WTC11 (cell line): ENCODE data around the gene ARIH1. TPM values are rescaled to one million over a fixed set of nuclear protein-coding genes. Genes with fewer than 3 reads are reported as not detected.

Experiments used
- ATAC-seq: fragments of 200-7000 bp; cut with Tn5 transposase; 2 replicates; pipeline ENCODE4 v1.10.0; 2021; ENCODE audit warnings: mild to moderate bottlenecking, moderate library complexity
- CTCF ChIA-PET: fragments of 300-600 bp; sonication (Branson Sonifier 250); formaldehyde crosslinking; loops from one replicate; lab custom pipeline; 2021; ENCODE audit warnings: antibody characterized with exemption; lab: Charles Lee
- POLR2A ChIA-PET: fragments of 350-600 bp; sonication (Branson Sonifier 250); formaldehyde crosslinking; loops from one replicate; lab custom pipeline; 2021; ENCODE audit warnings: antibody characterized with exemption; lab: Charles Lee
- DNase-seq: peaks from one replicate; pipeline ENCODE4 v3.0.0; 2021; ENCODE audit warnings: low spot score
- H3K27ac Mint-ChIP-seq: 2 replicates; pipeline ENCODE4 v1.8.0; 2021; ENCODE audit warnings: mixed read lengths
- H3K27me3 Mint-ChIP-seq: 2 replicates; pipeline ENCODE4 v1.8.0; 2021; ENCODE audit warnings: low read depth, mild to moderate bottlenecking, moderate library complexity, mixed read lengths
- H3K36me3 Mint-ChIP-seq: 2 replicates; pipeline ENCODE4 v1.8.0; 2021; ENCODE audit warnings: mixed read lengths
- H3K4me1 Mint-ChIP-seq: 2 replicates; pipeline ENCODE4 v1.8.0; 2022; ENCODE audit warnings: mixed read lengths
- H3K4me3 Mint-ChIP-seq: 2 replicates; pipeline ENCODE4 v1.8.0; 2021; ENCODE audit warnings: mild to moderate bottlenecking, moderate library complexity, mixed read lengths
- H3K9me3 Mint-ChIP-seq: 2 replicates; pipeline ENCODE4 v1.8.0; 2021; ENCODE audit warnings: mixed read lengths
- AFF4 ChIP-seq: sonication (generic); formaldehyde crosslinking; IDR thresholded peaks from 2 replicates; pipeline ENCODE4 v1.8.1; 2023; ENCODE audit warnings: mild to moderate bottlenecking, missing genetic modification reagents, borderline replicate concordance
- AR ChIP-seq: fragments of 250-450 bp; sonication (Bioruptor Pico); IDR thresholded peaks from 2 replicates; pipeline ENCODE4 v1.9.0; 2021; ENCODE audit warnings: mild to moderate bottlenecking
- ATF6 ChIP-seq: sonication (generic); formaldehyde crosslinking; IDR thresholded peaks from 2 replicates; pipeline ENCODE4 v1.8.1; 2023; ENCODE audit warnings: mild to moderate bottlenecking, missing genetic modification reagents
- FOXP1 ChIP-seq: sonication (generic); formaldehyde crosslinking; IDR thresholded peaks from 2 replicates; pipeline ENCODE4 v1.8.0; 2022; ENCODE audit warnings: missing genetic modification reagents, mild to moderate bottlenecking, moderate library complexity, borderline replicate concordance
- GRHL2 ChIP-seq: fragments of 250-450 bp; sonication (Bioruptor Pico); IDR thresholded peaks from 2 replicates; pipeline ENCODE4 v1.8.0; 2022; ENCODE audit warnings: mild to moderate bottlenecking, moderate library complexity; ENCODE audit not compliant: insufficient replicate concordance, severe bottlenecking
- GTF2I ChIP-seq: fragments of 250-450 bp; sonication (Bioruptor Pico); conservative IDR thresholded peaks from 2 replicates; pipeline ENCODE4 v1.4.0; 2021; ENCODE audit warnings: mild to moderate bottlenecking
- IRF2 ChIP-seq: sonication (generic); formaldehyde crosslinking; IDR thresholded peaks from 2 replicates; pipeline ENCODE4 v1.8.0; 2022; ENCODE audit warnings: low read depth, missing genetic modification reagents, borderline replicate concordance
- MXD4 ChIP-seq: fragments of 250-450 bp; sonication (Bioruptor Pico); IDR thresholded peaks from 2 replicates; pipeline ENCODE4 v1.8.0; 2021; ENCODE audit warnings: mild to moderate bottlenecking, moderate library complexity, borderline replicate concordance
- MYBL2 ChIP-seq: sonication (generic); formaldehyde crosslinking; IDR thresholded peaks from 2 replicates; pipeline ENCODE4 v1.8.1; 2023; ENCODE audit warnings: mild to moderate bottlenecking, moderate library complexity, missing genetic modification reagents
- NFYB ChIP-seq: sonication (generic); formaldehyde crosslinking; conservative IDR thresholded peaks from 2 replicates; pipeline ENCODE4 v1.8.0; 2022; ENCODE audit warnings: low read depth, missing genetic modification reagents
- NR2C2 ChIP-seq: sonication (generic); formaldehyde crosslinking; IDR thresholded peaks from 2 replicates; pipeline ENCODE4 v1.8.0; 2022; ENCODE audit warnings: mild to moderate bottlenecking, missing genetic modification reagents
- SOX15 ChIP-seq: fragments of 250-450 bp; sonication (Bioruptor Pico); IDR thresholded peaks from 2 replicates; pipeline ENCODE4 v1.9.0; 2021; ENCODE audit warnings: mild to moderate bottlenecking
- TEAD1 ChIP-seq: sonication (generic); formaldehyde crosslinking; IDR thresholded peaks from 2 replicates; pipeline ENCODE4 v1.8.0; 2022; ENCODE audit warnings: mild to moderate bottlenecking, missing genetic modification reagents
- USF2 ChIP-seq: sonication (generic); formaldehyde crosslinking; IDR thresholded peaks from 2 replicates; pipeline ENCODE4 v1.8.1; 2023; ENCODE audit warnings: mild to moderate bottlenecking, missing genetic modification reagents, moderate library complexity
- ZBTB21 ChIP-seq: sonication (generic); formaldehyde crosslinking; IDR thresholded peaks from 2 replicates; pipeline ENCODE4 v1.8.1; 2023; ENCODE audit warnings: mild to moderate bottlenecking, missing genetic modification reagents, borderline replicate concordance
- ZNF138 ChIP-seq: sonication (generic); formaldehyde crosslinking; conservative IDR thresholded peaks from 2 replicates; pipeline ENCODE4 v1.8.1; 2022; ENCODE audit warnings: mild to moderate bottlenecking, moderate library complexity, missing genetic modification reagents
- ZNF263 ChIP-seq: sonication (generic); formaldehyde crosslinking; IDR thresholded peaks from 2 replicates; pipeline ENCODE4 v1.8.1; 2022; ENCODE audit warnings: low read depth, mild to moderate bottlenecking, moderate library complexity, missing genetic modification reagents
- ZNF281 ChIP-seq: sonication (generic); formaldehyde crosslinking; IDR thresholded peaks from 2 replicates; pipeline ENCODE4 v1.8.0; 2023; ENCODE audit warnings: mild to moderate bottlenecking, missing genetic modification reagents
- total RNA-seq: library from RNA; stranded (reverse); gene quantifications from 3 replicates; pipeline ENCODE4 v1.2.3, GENCODE V29; 2021

ARIH1 gene
- total RNA-seq, 1 experiment from 2014 or later, result 198 TPM

- CTCF ChIA-PET, result no interaction called here
- POLR2A ChIA-PET, result no interaction called here
- no peaks in the 10 kb centered on the region; the same call in 1 of the 2 replicates for H3K27me3 Mint-ChIP-seq
- no peak for ATAC-seq
- TF ChIP-seq IRF2 (CRISPR knock-in tag), result no peak
- TF ChIP-seq AFF4 (CRISPR knock-in tag), result no peak
- TF ChIP-seq, all 79 proteins: peak for 0
- no peak overlapping the region for H3K4me3 Mint-ChIP-seq
- peaks cover 2% of the 10 kb centered on the region for H3K4me1 Mint-ChIP-seq
- no peaks in the 10 kb centered on the region for H3K36me3 Mint-ChIP-seq
- H3K27ac Mint-ChIP-seq, result no peak overlapping the region
- no peaks in the 10 kb centered on the region; the same call in 1 of the 2 replicates for H3K9me3 Mint-ChIP-seq
- no peak for DNase-seq
Measured at GRCh38 chr15:72468103-72468502, 6.0 kb upstream of the ARIH1 start.

GRCh38 chr15:72472992-72473610, 1.0 kb upstream of the ARIH1 start:
- TF ChIP-seq NR2C2 (CRISPR knock-in tag) (no peak), SOX15 (CRISPR knock-in tag) (no peak), USF2 (CRISPR knock-in tag) (no peak), TEAD1 (CRISPR knock-in tag) (no peak), FOXP1 (CRISPR knock-in tag) (no peak), ZNF281 (no peak), ZNF138 (CRISPR knock-in tag) (no peak), MXD4 (CRISPR knock-in tag) (no peak), AR (CRISPR knock-in tag) (no peak), GTF2I (CRISPR knock-in tag) (no peak), ZBTB21 (no peak), NFYB (CRISPR knock-in tag) (no peak), ZNF263 (CRISPR knock-in tag) (no peak), ATF6 (CRISPR knock-in tag) (no peak), GRHL2 (CRISPR knock-in tag) (no peak), MYBL2 (CRISPR knock-in tag) (no peak)
- TF ChIP-seq, all 79 proteins: peak for 0
- Mint-ChIP-seq H3K9me3 (no peaks in the 10 kb centered on the region), H3K27ac (peak overlapping the region; percentile 35), H3K36me3 (peaks cover 20% of the 10 kb centered on the region), H3K27me3 (no peaks in the 10 kb centered on the region), H3K4me1 (peaks cover 24% of the 10 kb centered on the region), H3K4me3 (peak overlapping the region; percentile 96)
- CTCF ChIA-PET, result interaction anchor here (0.6 to 1.2 kb wide), 3 partner anchors 10 to 60 kb away, joined by 3 read pairs; no protein-coding TSS in a partner anchor
- ATAC-seq (no peak), DNase-seq (no peak)
- POLR2A ChIA-PET, result no interaction called here
